HepG2 (cell line): ENCODE data around the gene GRHL1. TPM values are rescaled to one million over a fixed set of nuclear protein-coding genes. Genes with fewer than 3 reads are reported as not detected.

ENCODE experiments used
- ATF3 ChIP-seq: sonication (generic); formaldehyde crosslinking; IDR thresholded peaks from 2 replicates; pipeline ENCODE4 v1.4.0; 2020; ENCODE audit warnings: missing genetic modification reagents
- ATM ChIP-seq: fragments of 450-650 bp; IDR thresholded peaks from 2 replicates; pipeline ENCODE4 v1.7.1; 2017; ENCODE audit warnings: mild to moderate bottlenecking, borderline replicate concordance
- ERF ChIP-seq: IDR thresholded peaks from 2 replicates; pipeline ENCODE4 v1.6.1; 2018; ENCODE audit warnings: missing biosample characterization, missing genetic modification reagents
- FOSL1 ChIP-seq: sonication (generic); formaldehyde crosslinking; IDR thresholded peaks from 2 replicates; pipeline ENCODE4 v1.9.0; 2021; ENCODE audit warnings: missing genetic modification reagents, borderline replicate concordance
- FOXA3 ChIP-seq: IDR thresholded peaks from 2 replicates; pipeline ENCODE4 v1.6.1; 2016; ENCODE audit warnings: missing genetic modification reagents, missing compliant biosample characterization
- FOXP1 ChIP-seq, 2 experiments: fragments of 450-650 bp in 1 of 2; IDR thresholded peaks; 2 replicates each; pipeline ENCODE4 v1.6.1; 2017 to 2018; ENCODE audit warnings: antibody characterized with exemption in 1 of 2
- HDAC2 ChIP-seq: sonication (generic); formaldehyde crosslinking; IDR thresholded peaks from 2 replicates; pipeline ENCODE4 v1.4.0; 2020; ENCODE audit warnings: missing genetic modification reagents
- KDM5B ChIP-seq: sonication (generic); formaldehyde crosslinking; IDR thresholded peaks from 2 replicates; pipeline ENCODE4 v1.4.0; 2020; ENCODE audit warnings: missing genetic modification reagents, mild to moderate bottlenecking, borderline replicate concordance
- PPARG ChIP-seq: conservative IDR thresholded peaks from 2 replicates; pipeline ENCODE4 v1.6.1; 2016; ENCODE audit warnings: missing biosample characterization, missing genetic modification reagents
- RCOR2 ChIP-seq: IDR thresholded peaks from 2 replicates; pipeline ENCODE4 v1.6.1; 2016; ENCODE audit warnings: missing biosample characterization, missing genetic modification reagents
- SIX1 ChIP-seq: sonication (generic); formaldehyde crosslinking; IDR thresholded peaks from 2 replicates; pipeline ENCODE4 v1.4.0; 2020; ENCODE audit warnings: missing genetic modification reagents, borderline replicate concordance
- SOX5 ChIP-seq: IDR thresholded peaks from 2 replicates; pipeline ENCODE4 v1.6.1; 2016; ENCODE audit warnings: borderline replicate concordance
- TCF12 ChIP-seq, 2 experiments: fragments of 450-650 bp in 1 of 2; sonication (generic) in 1 of 2; formaldehyde crosslinking in 1 of 2; IDR thresholded peaks; 2 replicates each; pipeline versions ENCODE4 v1.6.1 to v1.8.0; 2017 to 2022; ENCODE audit warnings: antibody characterized with exemption in 1 of 2, mild to moderate bottlenecking in 1 of 2, missing genetic modification reagents in 1 of 2, moderate library complexity in 1 of 2
- TRIM22 ChIP-seq: fragments of 450-650 bp; IDR thresholded peaks from 2 replicates; pipeline ENCODE4 v1.6.1; 2017
- ZBTB49 ChIP-seq: sonication (generic); formaldehyde crosslinking; IDR thresholded peaks from 2 replicates; pipeline ENCODE4 v1.4.0; 2020; ENCODE audit warnings: missing genetic modification reagents, borderline replicate concordance
- ZFP62 ChIP-seq: sonication (generic); formaldehyde crosslinking; IDR thresholded peaks from 2 replicates; pipeline ENCODE4 v1.4.0; 2020; ENCODE audit warnings: missing genetic modification reagents
- ZNF232 ChIP-seq: sonication (generic); formaldehyde crosslinking; IDR thresholded peaks from 2 replicates; pipeline ENCODE4 v1.4.0; 2020; ENCODE audit warnings: missing genetic modification reagents, borderline replicate concordance
- ZNF484 ChIP-seq: sonication (generic); formaldehyde crosslinking; IDR thresholded peaks from 2 replicates; pipeline ENCODE4 v1.5.1; 2020; ENCODE audit warnings: mild to moderate bottlenecking, low read depth, missing genetic modification reagents, borderline replicate concordance
- ZNF766 ChIP-seq: sonication (generic); formaldehyde crosslinking; IDR thresholded peaks from 2 replicates; pipeline ENCODE4 v1.5.0; 2020; ENCODE audit warnings: missing genetic modification reagents, borderline replicate concordance
- polyA plus RNA-seq, 8 experiments: library from polyadenylated mRNA; depleted of rRNA in 3 of 8; stranded (reverse) in 7 of 8; unstranded in 1 of 8; fragments of >200 nt; fragmentation: Illumina TruSeq in 4 of 8; extraction: Trizol in 4 of 8; gene quantifications; 2 replicates each; pipeline versions ENCODE4 v1.2.1 to v1.2.3, GENCODE V29; 2011 to 2016; ENCODE audit warnings: low read depth in 4 of 8, missing spikeins in 1 of 8, mixed read lengths in 1 of 8; ENCODE audit not compliant: insufficient read depth in 1 of 8
- total RNA-seq, 5 experiments: library from RNA; depleted of rRNA; stranded (reverse); fragments of >200 nt; fragmentation: Illumina TruSeq; extraction: Trizol; gene quantifications; 2 replicates each; pipeline ENCODE4 v1.2.3, GENCODE V29; 2016; ENCODE audit warnings: low read depth in 1 of 5
- TF ChIP-seq, protein P1 (sequence below): sonication (generic); formaldehyde crosslinking; IDR thresholded peaks from 2 replicates; pipeline ENCODE4 v1.8.0; 2022; ENCODE audit warnings: mild to moderate bottlenecking, missing genetic modification reagents, borderline replicate concordance
- TF ChIP-seq, protein P2 (sequence below): sonication (generic); formaldehyde crosslinking; IDR thresholded peaks from 2 replicates; pipeline ENCODE4 v1.8.1; 2022; ENCODE audit warnings: mild to moderate bottlenecking, missing genetic modification reagents

Gene GRHL1
- total and polyA plus RNA-seq, 2 of the 13 experiments (the other 11 are each of a cell fraction or from before 2014, with no cell fraction given) = 9.3 to 12.0 TPM

DNA sequence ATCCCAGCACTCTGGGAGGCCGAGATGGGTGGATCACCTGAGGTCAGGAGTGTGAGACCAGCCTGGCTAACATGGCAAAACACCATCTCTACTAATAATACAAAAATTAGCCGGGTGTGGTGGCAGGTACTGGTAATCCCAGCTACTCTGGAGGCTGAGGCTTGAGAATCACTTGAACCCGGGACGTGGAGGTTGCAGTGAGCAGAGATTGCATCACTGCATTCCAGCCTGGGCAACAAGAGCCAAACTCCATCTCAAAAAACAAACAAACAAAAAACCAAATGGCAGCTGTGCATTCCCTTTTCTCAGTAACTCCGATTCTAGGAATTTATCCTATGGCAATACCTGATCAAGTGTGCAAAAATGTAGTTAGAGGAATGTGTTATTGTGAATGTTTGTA lies 4.7 kb upstream of the GRHL1 start (continued):
- TF ChIP-seq SIX1 (CRISPR knock-in tag) (no peak), TRIM22 (no peak), ZNF766 (no peak), ZNF484 (no peak), KDM5B (no peak), ZFP62 (CRISPR knock-in tag) (no peak), ZBTB49 (no peak), ATM (no peak), PPARG (CRISPR knock-in tag) (no peak), ATF3 (peak; percentile 84), FOSL1 (CRISPR knock-in tag) (no peak), FOXA3 (CRISPR knock-in tag) (peak; percentile 54), RCOR2 (peak; percentile 77; the same call in 1 of the 2 replicates), FOXP1 (IDR thresholded peaks at IDR 0.05) (peak; percentile 64; the same call in 1 of the 2 replicates), FOXP1 (CRISPR knock-in tag; IDR thresholded peaks at IDR 0.05) (peak; percentile 69), HDAC2 (peak; percentile 45; the same call in 1 of the 2 replicates), ERF (no peak), ZNF232 (CRISPR knock-in tag) (no peak), TCF12 (IDR thresholded peaks at IDR 0.05) (no peak), TCF12 (CRISPR knock-in tag; IDR thresholded peaks at IDR 0.05) (no peak), SOX5 (CRISPR knock-in tag) (peak; percentile 49; the same call in 1 of the 2 replicates)
- TF ChIP-seq, protein P1, sequence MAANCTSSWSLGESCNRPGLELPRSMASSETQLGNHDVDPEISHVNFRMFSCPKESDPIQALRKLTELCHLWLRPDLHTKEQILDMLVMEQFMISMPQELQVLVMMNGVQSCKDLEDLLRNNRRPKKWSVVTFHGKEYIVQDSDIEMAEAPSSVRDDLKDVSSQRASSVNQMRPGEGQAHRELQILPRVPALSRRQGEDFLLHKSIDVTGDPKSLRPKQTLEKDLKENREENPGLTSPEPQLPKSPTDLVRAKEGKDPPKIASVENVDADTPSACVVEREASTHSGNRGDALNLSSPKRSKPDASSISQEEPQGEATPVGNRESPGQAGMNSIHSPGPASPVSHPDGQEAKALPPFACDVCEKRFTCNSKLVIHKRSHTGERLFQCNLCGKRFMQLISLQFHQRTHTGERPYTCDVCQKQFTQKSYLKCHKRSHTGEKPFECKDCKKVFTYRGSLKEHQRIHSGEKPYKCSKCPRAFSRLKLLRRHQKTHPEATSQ (CRISPR knock-in tag) = no peak
- TF ChIP-seq, protein P2, sequence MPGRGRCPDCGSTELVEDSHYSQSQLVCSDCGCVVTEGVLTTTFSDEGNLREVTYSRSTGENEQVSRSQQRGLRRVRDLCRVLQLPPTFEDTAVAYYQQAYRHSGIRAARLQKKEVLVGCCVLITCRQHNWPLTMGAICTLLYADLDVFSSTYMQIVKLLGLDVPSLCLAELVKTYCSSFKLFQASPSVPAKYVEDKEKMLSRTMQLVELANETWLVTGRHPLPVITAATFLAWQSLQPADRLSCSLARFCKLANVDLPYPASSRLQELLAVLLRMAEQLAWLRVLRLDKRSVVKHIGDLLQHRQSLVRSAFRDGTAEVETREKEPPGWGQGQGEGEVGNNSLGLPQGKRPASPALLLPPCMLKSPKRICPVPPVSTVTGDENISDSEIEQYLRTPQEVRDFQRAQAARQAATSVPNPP = peak; percentile 36; the same call in 1 of the 2 replicates
